ENCODE measurements around the gene RNF212. TPM values are rescaled to one million over a fixed set of nuclear protein-coding genes. Genes with fewer than 3 reads are reported as not detected.

Gene RNF212
- total RNA-seq, 4 donors from 2014 or later, result 3.8 to 9.7 (median 7.3) TPM

GRCh38 chr4:1091561-1091995 is 21.8 kb downstream of the RNF212 start:
- TF ChIP-seq POLR2AphosphoS5 (IDR thresholded peaks at IDR 0.05) (no peak), POLR2A (IDR thresholded peaks at IDR 0.05; ENCODE audit: low read depth) (no peak), CTCF (IDR thresholded peaks at IDR 0.05) (no peak), EP300 (IDR thresholded peaks at IDR 0.05) (no peak)
- Histone ChIP-seq H3K27me3 (peaks cover 0 to 13% (median 0%) of the 10 kb centered on the region in 4 donors), H3K4me3 (no peak overlapping the region), H3K4me1 (no peaks in the 10 kb centered on the region), H3K9me3 (no peaks in the 10 kb centered on the region), H3K36me3 (no peaks in the 10 kb centered on the region), H3K27ac (replicated peaks in 1 of 4) (no peak overlapping the region)
- no peak for DNase-seq (ENCODE audit: extremely low spot score)
- WGBS, result 91% methylated on average over 4 of the region's 10 CpGs
- intact Hi-C loops (cut with DNase I), result no loop called here

- 73% methylated on average over 5 of the region's 10 CpGs for WGBS
- no peak overlapping the region for H3K27ac ChIP-seq (replicated peaks in 1 of 4)
- TF ChIP-seq POLR2AphosphoS5 (IDR thresholded peaks at IDR 0.05) (no peak), POLR2A (IDR thresholded peaks at IDR 0.05; ENCODE audit: low read depth) (no peak)
- H3K4me3 ChIP-seq, result no peak overlapping the region
- DNase-seq (ENCODE audit: extremely low spot score), result no peak
- intact Hi-C loops (cut with DNase I), result no loop called here
- no peaks in the 10 kb centered on the region for H3K9me3 ChIP-seq
- H3K4me1 ChIP-seq, result no peaks in the 10 kb centered on the region
- H3K27me3 ChIP-seq, result peaks cover 0 to 18% (median 0%) of the 10 kb centered on the region in 4 donors
- H3K36me3 ChIP-seq, result no peaks in the 10 kb centered on the region
These were observed 22.6 kb downstream of the RNF212 start for GRCh38 chr4:1090465-1091440.

- H3K36me3 ChIP-seq, result no peaks in the 10 kb centered on the region
- 80% methylated on average over 3 of the region's 3 CpGs for WGBS
- H3K9me3 ChIP-seq, result no peaks in the 10 kb centered on the region
- TF ChIP-seq POLR2AphosphoS5 (IDR thresholded peaks at IDR 0.05) (no peak), CTCF (IDR thresholded peaks at IDR 0.05) (no peak), EP300 (IDR thresholded peaks at IDR 0.05) (no peak), POLR2A (IDR thresholded peaks at IDR 0.05; ENCODE audit: low read depth) (no peak)
- intact Hi-C loops (cut with DNase I), result no loop called here
- H3K4me3 ChIP-seq, result no peak overlapping the region
- H3K27me3 ChIP-seq, result peaks cover 0 to 25% (median 0%) of the 10 kb centered on the region in 4 donors
- H3K27ac ChIP-seq (replicated peaks in 1 of 4), result no peak overlapping the region
- DNase-seq (ENCODE audit: extremely low spot score), result no peak
- H3K4me1 ChIP-seq, result no peaks in the 10 kb centered on the region
These were observed 23.3 kb downstream of the RNF212 start for GRCh38 chr4:1090036-1090435.

GRCh38 chr4:1087371-1087770 is 26.0 kb downstream of the RNF212 start:
- Histone ChIP-seq H3K9me3 (no peaks in the 10 kb centered on the region), H3K4me1 (no peaks in the 10 kb centered on the region), H3K27ac (replicated peaks in 1 of 4) (no peak overlapping the region), H3K27me3 (peaks cover 0 to 29% (median 0%) of the 10 kb centered on the region in 4 donors), H3K36me3 (no peaks in the 10 kb centered on the region), H3K4me3 (no peak overlapping the region)
- intact Hi-C loops (cut with DNase I), result no loop called here
- no peak for DNase-seq (ENCODE audit: extremely low spot score)
- no peak for TF ChIP-seq EP300 (IDR thresholded peaks at IDR 0.05)
- no peak for TF ChIP-seq CTCF (IDR thresholded peaks at IDR 0.05)
- no peak for TF ChIP-seq POLR2A (IDR thresholded peaks at IDR 0.05; ENCODE audit: low read depth)
- TF ChIP-seq POLR2AphosphoS5 (IDR thresholded peaks at IDR 0.05), result no peak

GRCh38 chr4:1086011-1086410 is 27.4 kb downstream of the RNF212 start:
- intact Hi-C loops (cut with DNase I), result no loop called here
- Histone ChIP-seq H3K27me3 (peaks cover 0 to 41% (median 0%) of the 10 kb centered on the region in 4 donors), H3K4me1 (no peaks in the 10 kb centered on the region), H3K27ac (replicated peaks in 1 of 4) (no peak overlapping the region), H3K4me3 (no peak overlapping the region), H3K9me3 (no peaks in the 10 kb centered on the region), H3K36me3 (no peaks in the 10 kb centered on the region)
- TF ChIP-seq POLR2AphosphoS5 (IDR thresholded peaks at IDR 0.05), result no peak
- no peak for TF ChIP-seq POLR2A (IDR thresholded peaks at IDR 0.05; ENCODE audit: low read depth)
- no peak for TF ChIP-seq CTCF (IDR thresholded peaks at IDR 0.05)
- no peak for TF ChIP-seq EP300 (IDR thresholded peaks at IDR 0.05)
- 83% methylated on average over 8 of the region's 8 CpGs for WGBS
- no peak for DNase-seq (ENCODE audit: extremely low spot score)

Data from esophagus muscularis mucosa (tissue), 4 donors.